Measurements from ENCODE around the gene AIF1L. TPM values are rescaled to one million over a fixed set of nuclear protein-coding genes. Genes with fewer than 3 reads are reported as not detected.

AIF1L gene
- total RNA-seq, 4 donors from 2014 or later = 15.2 to 28.7 (median 21.0) TPM

DNA sequence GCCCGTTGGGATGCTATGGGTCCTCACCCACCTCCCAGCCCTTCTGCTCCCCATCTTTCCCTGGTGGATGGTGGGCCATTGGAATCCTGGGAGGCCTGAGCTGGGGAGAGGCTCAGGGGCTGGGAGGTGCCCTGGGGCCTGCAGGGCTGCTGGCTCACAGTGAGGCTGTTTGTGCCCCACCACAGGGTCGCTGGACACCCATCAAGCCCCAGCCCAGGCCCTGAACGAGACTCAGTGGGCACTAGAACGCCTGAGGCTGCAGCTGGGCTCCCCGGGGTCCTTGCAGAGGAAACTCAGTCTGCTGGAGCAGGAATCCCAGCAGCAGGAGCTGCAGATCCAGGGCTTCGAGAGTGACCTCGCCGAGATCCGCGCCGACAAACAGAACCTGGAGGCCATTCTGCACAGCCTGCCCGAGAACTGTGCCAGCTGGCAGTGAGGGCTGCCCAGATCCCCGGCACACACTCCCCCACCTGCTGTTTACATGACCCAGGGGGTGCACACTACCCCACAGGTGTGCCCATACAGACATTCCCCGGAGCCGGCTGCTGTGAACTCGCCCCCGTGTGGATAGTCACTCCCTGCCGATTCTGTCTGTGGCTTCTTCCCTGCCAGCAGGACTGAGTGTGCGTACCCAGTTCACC lies 4.9 kb upstream of the AIF1L start:
- no peak overlapping the region for H3K4me3 ChIP-seq
- peaks cover 15% of the 10 kb centered on the region for H3K27me3 ChIP-seq
- H3K27ac ChIP-seq = no peak overlapping the region
- no peaks in the 10 kb centered on the region for H3K9me3 ChIP-seq
- DNase-seq (ENCODE audit: low spot score in 2 of 2) = no peak
- no peaks in the 10 kb centered on the region for H3K36me3 ChIP-seq
- H3K4me1 ChIP-seq = peaks cover 11% of the 10 kb centered on the region
- no peak for TF ChIP-seq EP300 (IDR thresholded peaks at IDR 0.05)
- TF ChIP-seq POLR2A (IDR thresholded peaks at IDR 0.05) = no peak
- no peak for TF ChIP-seq POLR2AphosphoS5 (IDR thresholded peaks at IDR 0.05)
- TF ChIP-seq CTCF (IDR thresholded peaks at IDR 0.05) = no peak
- 61% methylated on average over 2 of the region's 19 CpGs for WGBS

- WGBS = no CpG with 5 or more reads among the region's 6 CpGs
- H3K4me1 ChIP-seq = peaks cover 16% of the 10 kb centered on the region
Observed at GRCh38 chr9:131092030-131092429, 4.3 kb upstream of the AIF1L start.

GRCh38 chr9:131092548-131093440 lies 3.5 kb upstream of the AIF1L start:
- Histone ChIP-seq H3K36me3 (no peaks in the 10 kb centered on the region), H3K4me1 (peaks cover 20% of the 10 kb centered on the region), H3K27me3 (peaks cover 22% of the 10 kb centered on the region), H3K9me3 (no peaks in the 10 kb centered on the region), H3K27ac (no peak overlapping the region), H3K4me3 (no peak overlapping the region)
- DNase-seq (ENCODE audit: low spot score in 2 of 2) = no peak
- TF ChIP-seq POLR2A (IDR thresholded peaks at IDR 0.05) (no peak), CTCF (IDR thresholded peaks at IDR 0.05) (no peak), EP300 (IDR thresholded peaks at IDR 0.05) (no peak), POLR2AphosphoS5 (IDR thresholded peaks at IDR 0.05) (no peak)
- WGBS = 75% methylated on average over 22 of the region's 24 CpGs

More at GRCh38 chr9:131092030-131092429, 4.3 kb upstream of the AIF1L start:
- no peaks in the 10 kb centered on the region for H3K9me3 ChIP-seq
- H3K4me3 ChIP-seq = no peak overlapping the region
- TF ChIP-seq CTCF (IDR thresholded peaks at IDR 0.05) (no peak), EP300 (IDR thresholded peaks at IDR 0.05) (no peak), POLR2AphosphoS5 (IDR thresholded peaks at IDR 0.05) (no peak), POLR2A (IDR thresholded peaks at IDR 0.05) (no peak)
- peaks cover 20% of the 10 kb centered on the region for H3K27me3 ChIP-seq
- no peak overlapping the region for H3K27ac ChIP-seq
- H3K36me3 ChIP-seq = no peaks in the 10 kb centered on the region
- DNase-seq (ENCODE audit: low spot score in 2 of 2) = no peak

DNA sequence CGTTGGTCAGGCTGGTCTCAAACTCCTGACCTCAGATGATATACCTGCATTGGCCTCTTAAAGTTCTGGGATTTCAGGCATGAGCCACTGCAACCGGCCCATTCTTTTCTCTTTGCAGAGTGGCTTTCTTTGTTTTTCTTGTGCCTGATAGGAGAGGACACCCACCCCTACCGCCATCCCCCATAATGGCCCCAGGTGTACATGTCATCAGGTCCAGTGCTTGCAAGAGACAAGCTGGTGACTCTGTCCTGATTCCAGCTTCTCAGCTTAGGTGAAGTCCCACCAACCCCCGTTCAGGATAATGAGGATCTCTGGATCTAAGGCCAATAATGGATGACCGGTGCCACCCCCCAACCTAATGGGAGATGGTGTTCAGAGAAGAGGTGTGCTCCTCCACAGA lies 2.3 kb upstream of the AIF1L start:
- peaks cover 23% of the 10 kb centered on the region for H3K4me1 ChIP-seq
- H3K9me3 ChIP-seq = no peaks in the 10 kb centered on the region
- no peak overlapping the region for H3K27ac ChIP-seq
- H3K4me3 ChIP-seq = no peak overlapping the region
- peaks cover 24% of the 10 kb centered on the region for H3K27me3 ChIP-seq
- 89% methylated on average over 5 of the region's 5 CpGs for WGBS
- TF ChIP-seq EP300 (IDR thresholded peaks at IDR 0.05) = no peak
- TF ChIP-seq CTCF (IDR thresholded peaks at IDR 0.05) = no peak
- no peak for TF ChIP-seq POLR2AphosphoS5 (IDR thresholded peaks at IDR 0.05)
- TF ChIP-seq POLR2A (IDR thresholded peaks at IDR 0.05) = no peak
- H3K36me3 ChIP-seq = no peaks in the 10 kb centered on the region
- no peak for DNase-seq (ENCODE audit: low spot score in 2 of 2)

GRCh38 chr9:131094622-131095021 lies 1.7 kb upstream of the AIF1L start:
- Histone ChIP-seq H3K27me3 (peaks cover 24% of the 10 kb centered on the region), H3K36me3 (no peaks in the 10 kb centered on the region), H3K4me1 (peaks cover 23% of the 10 kb centered on the region), H3K27ac (no peak overlapping the region), H3K4me3 (no peak overlapping the region), H3K9me3 (no peaks in the 10 kb centered on the region)
- TF ChIP-seq POLR2AphosphoS5 (IDR thresholded peaks at IDR 0.05) (no peak), CTCF (IDR thresholded peaks at IDR 0.05) (no peak), EP300 (IDR thresholded peaks at IDR 0.05) (no peak), POLR2A (IDR thresholded peaks at IDR 0.05) (no peak)
- no peak for DNase-seq (ENCODE audit: low spot score in 2 of 2)
- 8% methylated on average over 10 of the region's 12 CpGs for WGBS
